Esophagus muscularis mucosa (tissue), 4 donors: ENCODE measurements around the gene INHBB.

Experiments
- CTCF ChIP-seq, 3 experiments: fragments of 200-600 bp in 2 of 3; fragments of 450-650 bp in 1 of 3; sonication (generic) in 2 of 3; IDR thresholded peaks; one replicate each; pipeline ENCODE4 v1.5.1; 2017 to 2019; ENCODE audit warnings: antibody characterized with exemption in 3 of 3, mild to moderate bottlenecking in 2 of 3, moderate library complexity in 1 of 3
- EP300 ChIP-seq: sonication (generic); formaldehyde crosslinking; IDR thresholded peaks from one replicate; pipeline ENCODE4 v1.6.1; 2017; ENCODE audit warnings: antibody characterized with exemption
- POLR2A ChIP-seq: fragments of 450-650 bp; IDR thresholded peaks from one replicate; pipeline ENCODE4 v1.6.1; 2017; ENCODE audit warnings: antibody characterized with exemption, moderate library complexity, mild to moderate bottlenecking, low read depth
- POLR2AphosphoS5 ChIP-seq, 2 donors: sonication (generic); formaldehyde crosslinking; IDR thresholded peaks; one replicate each; pipeline ENCODE4 v1.6.1; 2017; ENCODE audit warnings: antibody characterized with exemption in 2 of 2

- TF ChIP-seq CTCF (IDR thresholded peaks at IDR 0.05) = no peak
- TF ChIP-seq POLR2A = no peak
- TF ChIP-seq EP300 = no peak
- no peak for TF ChIP-seq POLR2AphosphoS5 (IDR thresholded peaks at IDR 0.05)
These were observed 35.3 kb downstream of the INHBB start for GRCh38 chr2:120381192-120381591.
